K562 (cell line): ENCODE data around the gene CHD2. TPM values are rescaled to one million over a fixed set of nuclear protein-coding genes. Genes with fewer than 3 reads are reported as not detected.

Experiments
- ATF7 ChIP-seq: fragments of 450-650 bp; IDR thresholded peaks from 2 replicates; pipeline ENCODE4 v1.7.1; 2014; ENCODE audit warnings: mild to moderate bottlenecking, moderate library complexity
- BRD4 ChIP-seq: fragments of 200-600 bp; sonication (generic); IDR thresholded peaks from 2 replicates; pipeline ENCODE4 v1.6.1; 2017; ENCODE audit warnings: inconsistent platforms
- CBX1 ChIP-seq: sonication (generic); IDR thresholded peaks from 2 replicates; pipeline ENCODE4 v1.6.1; 2016; ENCODE audit warnings: antibody characterized with exemption, low read depth, mild to moderate bottlenecking
- CBX2 ChIP-seq: fragments of 200-600 bp; sonication (generic); IDR thresholded peaks from one replicate; pipeline ENCODE4 v1.6.1; 2012; ENCODE audit warnings: mild to moderate bottlenecking, low read length, inconsistent platforms; ENCODE audit not compliant: insufficient read depth, poor library complexity, severe bottlenecking
- CREBBP ChIP-seq: IDR thresholded peaks from one replicate; pipeline ENCODE4 v1.6.1; 2012; ENCODE audit warnings: low read depth, mild to moderate bottlenecking, control low read depth, inconsistent platforms, low read length
- ESRRB ChIP-seq: fragments of 250-450 bp; sonication (Bioruptor Pico); IDR thresholded peaks from 2 replicates; pipeline ENCODE4 v1.5.0; 2020; ENCODE audit warnings: mild to moderate bottlenecking, moderate library complexity, borderline replicate concordance
- GABPB1 ChIP-seq: sonication (generic); formaldehyde crosslinking; IDR thresholded peaks from 2 replicates; pipeline ENCODE4 v1.8.0; 2022; ENCODE audit warnings: mild to moderate bottlenecking, missing genetic modification reagents
- GATAD2A ChIP-seq: fragments of 450-650 bp; IDR thresholded peaks from 2 replicates; pipeline ENCODE4 v1.6.1; 2017
- HDAC3 ChIP-seq: fragments of 450-650 bp; IDR thresholded peaks from 2 replicates; pipeline ENCODE4 v1.6.1; 2018; ENCODE audit warnings: borderline replicate concordance, mild to moderate bottlenecking, moderate library complexity; ENCODE audit not compliant: partially characterized antibody
- HMGN3 ChIP-seq: IDR thresholded peaks from 2 replicates; pipeline ENCODE4 v1.6.1; 2011; ENCODE audit warnings: borderline replicate concordance, low read depth, mild to moderate bottlenecking, mixed read lengths, low read length; ENCODE audit not compliant: insufficient read length; ENCODE audit errors: extremely low read depth
- HNRNPH1 ChIP-seq: fragments of 200-400 bp; formaldehyde crosslinking; optimal IDR thresholded peaks from 2 replicates; pipeline ENCODE3; 2017; ENCODE audit warnings: low read depth, mild to moderate bottlenecking, low read length, moderate library complexity
- IFI16 ChIP-seq: fragments of 250-450 bp; sonication (Bioruptor Pico); IDR thresholded peaks from 2 replicates; pipeline ENCODE4 v2.1.2; 2022; ENCODE audit warnings: mild to moderate bottlenecking, inconsistent platforms
- MCM3 ChIP-seq: fragments of 450-650 bp; IDR thresholded peaks from 2 replicates; pipeline ENCODE4 v1.6.1; 2016
- NCOR1 ChIP-seq: fragments of 450-650 bp; IDR thresholded peaks from 2 replicates; pipeline ENCODE4 v1.6.1; 2016; ENCODE audit warnings: mild to moderate bottlenecking, moderate library complexity
- NFRKB ChIP-seq: fragments of 450-650 bp; IDR thresholded peaks from 2 replicates; pipeline ENCODE4 v1.6.1; 2016; ENCODE audit warnings: low read depth
- RAD51 ChIP-seq: fragments of 450-650 bp; IDR thresholded peaks from 2 replicates; pipeline ENCODE4 v1.7.1; 2016; ENCODE audit warnings: low read depth, mild to moderate bottlenecking, borderline replicate concordance
- SLC30A9 ChIP-seq: fragments of 250-450 bp; sonication (Bioruptor Pico); IDR thresholded peaks from 2 replicates; pipeline ENCODE4 v1.8.0; 2022; ENCODE audit warnings: mild to moderate bottlenecking, moderate library complexity
- SMARCE1 ChIP-seq: fragments of 450-650 bp; IDR thresholded peaks from 2 replicates; pipeline ENCODE4 v1.7.1; 2016; ENCODE audit warnings: mild to moderate bottlenecking
- TSC22D4 ChIP-seq: fragments of 450-650 bp; IDR thresholded peaks from 2 replicates; pipeline ENCODE4 v1.6.1; 2016; ENCODE audit warnings: missing genetic modification characterization, missing biosample characterization, control low read depth
- ZFP36 ChIP-seq: fragments of 150-350 bp; IDR thresholded peaks from 2 replicates; pipeline ENCODE4 v1.6.1; 2018; ENCODE audit warnings: low read length, low read depth; ENCODE audit not compliant: partially characterized antibody
- ZKSCAN3 ChIP-seq: fragments of 250-450 bp; sonication (Bioruptor Pico); IDR thresholded peaks from 2 replicates; pipeline ENCODE4 v1.4.0; 2020
- ZNF134 ChIP-seq: fragments of 250-450 bp; sonication (Bioruptor Pico); conservative IDR thresholded peaks from 2 replicates; pipeline ENCODE4 v1.4.0; 2020
- ZNF785 ChIP-seq: fragments of 250-450 bp; sonication (Bioruptor Pico); IDR thresholded peaks from 2 replicates; pipeline ENCODE4 v1.4.0; 2020; ENCODE audit warnings: mild to moderate bottlenecking
- polyA plus RNA-seq, 8 experiments: library from polyadenylated mRNA; depleted of rRNA in 4 of 8; stranded (reverse) in 5 of 8; unstranded in 3 of 8; fragments of >200 nt; fragmentation: Nextera tagmentation in 2 of 8; fragmentation: Illumina TruSeq in 1 of 8; extraction: Ambion mirVana in 2 of 8; extraction: Trizol in 1 of 8; gene quantifications; 2 replicates each; pipeline versions ENCODE4 v1.2.1 to v1.2.3, GENCODE V29; 2011 to 2014; ENCODE audit warnings: inconsistent platforms in 1 of 8, missing spikeins in 1 of 8
- total RNA-seq, 7 experiments: library from RNA; depleted of rRNA in 6 of 7; stranded (reverse); fragments of >200 nt in 6 of 7; fragmentation: Illumina TruSeq in 2 of 7; extraction: Trizol in 2 of 7; gene quantifications; 2 replicates each; pipeline versions ENCODE4 v1.2.1 to v1.2.3, GENCODE V29; 2011 to 2021; ENCODE audit warnings: low replicate concordance in 1 of 7
- TF ChIP-seq, protein P1 (sequence below): fragments of 450-650 bp; IDR thresholded peaks from 2 replicates; pipeline ENCODE4 v1.6.1; 2018; ENCODE audit not compliant: partially characterized antibody
- TF ChIP-seq, protein P2 (sequence below): fragments of 450-650 bp; formaldehyde crosslinking; IDR thresholded peaks from 2 replicates; pipeline ENCODE4 v1.4.0; 2022; ENCODE audit warnings: mild to moderate bottlenecking, moderate library complexity
- TF ChIP-seq, protein P3 (sequence below): fragments of 250-450 bp; sonication (Bioruptor Pico); IDR thresholded peaks from 2 replicates; pipeline ENCODE4 v1.5.0; 2021

Gene CHD2
- total and polyA plus RNA-seq, 9 of the 15 experiments (the other 6 are each of a cell fraction or from before 2014, with no cell fraction given), result 38.9 to 70.8 (median 56.2) TPM

DNA sequence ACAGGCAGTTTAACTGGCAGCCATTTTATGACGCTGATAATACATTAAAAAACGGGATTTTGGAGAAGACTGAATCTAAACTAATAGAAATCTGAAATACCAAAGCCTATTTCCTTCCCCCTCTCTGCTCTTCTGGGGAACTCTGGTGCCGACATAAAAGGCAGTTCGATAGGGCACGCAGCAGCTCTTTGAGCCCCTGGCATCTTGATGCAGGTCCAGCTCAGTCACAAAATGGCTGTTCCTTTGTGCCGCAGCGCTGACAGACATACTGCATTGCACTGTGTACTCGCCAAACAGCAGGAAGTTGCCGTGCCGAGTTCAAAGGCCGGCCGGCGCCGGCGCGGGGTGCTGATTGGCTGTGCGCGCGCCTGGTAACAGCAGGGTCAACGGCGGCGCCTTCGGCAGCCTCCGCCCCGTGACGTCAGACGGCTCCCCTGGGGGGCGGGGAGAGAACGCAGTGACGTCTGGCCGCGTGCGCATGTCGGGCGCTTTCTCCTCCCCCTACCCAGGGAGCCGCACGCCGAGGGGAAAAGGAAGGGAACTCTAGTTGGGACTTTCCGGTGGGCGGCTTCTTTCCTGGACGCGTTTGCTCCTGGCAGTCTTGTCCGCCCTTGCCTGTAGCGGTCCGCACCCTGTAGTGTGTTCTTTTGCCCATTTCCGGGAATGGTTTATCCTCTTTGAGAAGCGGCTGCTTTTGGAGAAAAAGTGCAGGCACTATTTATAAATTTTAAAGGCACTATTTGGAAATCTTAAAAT, 4.0 kb downstream of the CHD2 start (continued):
- TF ChIP-seq, protein P1, sequence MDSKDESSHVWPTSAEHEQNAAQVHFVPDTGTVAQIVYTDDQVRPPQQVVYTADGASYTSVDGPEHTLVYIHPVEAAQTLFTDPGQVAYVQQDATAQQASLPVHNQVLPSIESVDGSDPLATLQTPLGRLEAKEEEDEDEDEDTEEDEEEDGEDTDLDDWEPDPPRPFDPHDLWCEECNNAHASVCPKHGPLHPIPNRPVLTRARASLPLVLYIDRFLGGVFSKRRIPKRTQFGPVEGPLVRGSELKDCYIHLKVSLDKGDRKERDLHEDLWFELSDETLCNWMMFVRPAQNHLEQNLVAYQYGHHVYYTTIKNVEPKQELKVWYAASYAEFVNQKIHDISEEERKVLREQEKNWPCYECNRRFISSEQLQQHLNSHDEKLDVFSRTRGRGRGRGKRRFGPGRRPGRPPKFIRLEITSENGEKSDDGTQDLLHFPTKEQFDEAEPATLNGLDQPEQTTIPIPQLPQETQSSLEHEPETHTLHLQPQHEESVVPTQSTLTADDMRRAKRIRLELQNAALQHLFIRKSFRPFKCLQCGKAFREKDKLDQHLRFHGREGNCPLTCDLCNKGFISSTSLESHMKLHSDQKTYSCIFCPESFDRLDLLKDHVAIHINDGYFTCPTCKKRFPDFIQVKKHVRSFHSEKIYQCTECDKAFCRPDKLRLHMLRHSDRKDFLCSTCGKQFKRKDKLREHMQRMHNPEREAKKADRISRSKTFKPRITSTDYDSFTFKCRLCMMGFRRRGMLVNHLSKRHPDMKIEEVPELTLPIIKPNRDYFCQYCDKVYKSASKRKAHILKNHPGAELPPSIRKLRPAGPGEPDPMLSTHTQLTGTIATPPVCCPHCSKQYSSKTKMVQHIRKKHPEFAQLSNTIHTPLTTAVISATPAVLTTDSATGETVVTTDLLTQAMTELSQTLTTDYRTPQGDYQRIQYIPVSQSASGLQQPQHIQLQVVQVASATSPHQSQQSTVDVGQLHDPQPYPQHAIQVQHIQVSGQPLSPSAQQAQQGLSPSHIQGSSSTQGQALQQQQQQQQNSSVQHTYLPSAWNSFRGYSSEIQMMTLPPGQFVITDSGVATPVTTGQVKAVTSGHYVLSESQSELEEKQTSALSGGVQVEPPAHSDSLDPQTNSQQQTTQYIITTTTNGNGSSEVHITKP, result peak; percentile 73
- TF ChIP-seq ZNF134 (CRISPR knock-in tag) (peak; percentile 31; the same call in 1 of the 2 replicates), SLC30A9 (CRISPR knock-in tag) (no peak), ZFP36 (no peak), CREBBP (no peak), HNRNPH1 (no peak), HMGN3 (peak; percentile 100), NCOR1 (peak; percentile 62), BRD4 (no peak), MCM3 (no peak), ZKSCAN3 (CRISPR knock-in tag) (no peak), TSC22D4 (tag) (no peak), CBX1 (no peak), IFI16 (CRISPR knock-in tag) (no peak), CBX2 (no peak), GATAD2A (peak; percentile 74; the same call in 1 of the 2 replicates), ESRRB (CRISPR knock-in tag) (no peak), RAD51 (0 out of 2 replicates have a peak, but pooled peaks have one; percentile 20), ATF7 (peak; percentile 98), ZNF785 (CRISPR knock-in tag) (no peak), SMARCE1 (no peak), HDAC3 (peak; percentile 47), NFRKB (peak; percentile 99), GABPB1 (CRISPR knock-in tag) (peak; percentile 92)
- TF ChIP-seq, protein P2, sequence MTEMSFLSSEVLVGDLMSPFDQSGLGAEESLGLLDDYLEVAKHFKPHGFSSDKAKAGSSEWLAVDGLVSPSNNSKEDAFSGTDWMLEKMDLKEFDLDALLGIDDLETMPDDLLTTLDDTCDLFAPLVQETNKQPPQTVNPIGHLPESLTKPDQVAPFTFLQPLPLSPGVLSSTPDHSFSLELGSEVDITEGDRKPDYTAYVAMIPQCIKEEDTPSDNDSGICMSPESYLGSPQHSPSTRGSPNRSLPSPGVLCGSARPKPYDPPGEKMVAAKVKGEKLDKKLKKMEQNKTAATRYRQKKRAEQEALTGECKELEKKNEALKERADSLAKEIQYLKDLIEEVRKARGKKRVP (CRISPR knock-in tag), result peak; percentile 85
- TF ChIP-seq, protein P3, sequence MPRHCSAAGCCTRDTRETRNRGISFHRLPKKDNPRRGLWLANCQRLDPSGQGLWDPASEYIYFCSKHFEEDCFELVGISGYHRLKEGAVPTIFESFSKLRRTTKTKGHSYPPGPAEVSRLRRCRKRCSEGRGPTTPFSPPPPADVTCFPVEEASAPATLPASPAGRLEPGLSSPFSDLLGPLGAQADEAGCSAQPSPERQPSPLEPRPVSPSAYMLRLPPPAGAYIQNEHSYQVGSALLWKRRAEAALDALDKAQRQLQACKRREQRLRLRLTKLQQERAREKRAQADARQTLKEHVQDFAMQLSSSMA (CRISPR knock-in tag), result no peak
